GM12872 (cell line): ENCODE results near the gene WLS.

Experiments used
- CTCF ChIP-seq: IDR thresholded peaks from 3 replicates; pipeline ENCODE4 v1.5.1; 2011; ENCODE audit warnings: low read depth, mild to moderate bottlenecking, low read length, moderate library complexity; ENCODE audit not compliant: insufficient read depth

Gene WLS

DNA sequence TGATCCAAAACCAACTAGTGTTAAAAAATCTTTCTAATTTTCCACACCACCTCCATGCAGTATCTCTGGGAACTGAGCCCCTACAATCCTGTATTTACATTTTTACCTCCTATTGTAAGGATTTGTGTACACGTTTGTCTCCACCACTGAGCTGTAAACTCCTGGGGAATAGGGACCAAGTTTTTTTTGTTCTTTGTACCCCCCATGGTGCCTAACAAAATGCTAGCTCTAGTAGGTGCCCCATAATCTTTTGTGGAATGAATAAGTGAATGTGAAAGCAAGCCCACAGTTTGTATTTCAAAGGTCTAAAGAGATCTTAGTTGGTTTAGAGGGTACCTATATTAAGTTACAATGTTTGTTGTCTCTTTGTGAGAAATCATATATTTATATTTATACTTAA, 879 bp upstream of the WLS start:
- TF ChIP-seq CTCF: no peak

- TF ChIP-seq CTCF: no peak
These were observed 565 bp downstream of the WLS start for GRCh38 chr1:68231627-68232288.

DNA sequence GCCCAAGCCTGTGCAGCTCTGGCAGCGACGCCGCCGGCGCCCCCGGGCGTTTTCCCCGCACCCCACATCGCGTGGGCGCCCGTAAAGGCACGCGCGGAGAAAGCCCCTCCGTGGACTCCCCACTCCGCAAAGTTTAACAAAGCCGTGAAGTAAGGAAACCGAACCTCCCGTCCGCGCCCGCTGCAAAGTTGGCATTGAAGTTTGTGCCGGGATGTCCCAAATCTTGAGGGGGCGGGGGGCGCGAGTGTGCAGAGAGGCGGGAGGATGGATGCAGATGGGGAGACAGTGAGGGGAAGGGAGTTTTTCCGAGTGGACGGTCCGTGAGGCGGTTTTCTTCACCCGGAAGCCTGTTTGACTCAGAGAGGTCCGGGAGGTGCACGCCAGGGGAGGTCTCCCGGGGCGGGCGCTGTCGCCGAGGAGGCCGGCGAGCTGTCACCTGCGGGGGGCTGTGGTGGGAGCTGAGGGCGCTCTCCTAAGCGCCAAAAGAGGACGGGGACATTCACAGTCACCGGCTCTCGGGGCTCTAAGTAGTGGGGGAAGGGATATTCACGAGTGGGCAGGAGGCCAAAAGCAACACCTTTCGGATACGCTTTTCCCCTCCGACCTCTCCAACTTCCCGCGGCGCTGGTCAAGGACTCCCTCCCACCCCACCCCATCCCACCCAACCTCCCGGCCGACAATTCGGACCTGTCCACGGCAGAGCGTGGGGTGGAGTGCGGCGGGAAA, 1.3 kb downstream of the WLS start:
- TF ChIP-seq CTCF: no peak

- TF ChIP-seq CTCF: no peak
These were observed 1.9 kb downstream of the WLS start for GRCh38 chr1:68230484-68230802.

- TF ChIP-seq CTCF: no peak
These were observed 2.5 kb downstream of the WLS start for GRCh38 chr1:68229650-68230483.

DNA sequence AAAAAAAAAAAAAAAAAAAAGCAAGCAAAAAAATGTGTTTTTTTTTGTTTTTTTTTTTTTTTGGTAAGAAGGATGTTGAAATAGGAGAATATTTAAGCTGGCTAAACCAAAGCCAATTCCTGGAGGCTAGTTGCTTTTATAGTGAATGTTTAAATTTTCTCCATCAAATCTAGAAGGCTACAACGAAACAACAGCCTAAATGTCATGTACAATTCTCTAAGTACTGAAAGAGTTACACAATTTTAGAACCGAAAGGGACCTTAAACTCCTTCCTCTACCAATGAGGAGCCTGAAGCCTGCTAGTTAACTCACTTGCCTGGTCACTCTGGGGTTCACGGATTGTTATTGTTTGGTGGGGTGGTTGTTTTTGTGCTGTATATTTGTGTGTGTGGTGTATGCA, 3.5 kb downstream of the WLS start:
- TF ChIP-seq CTCF: no peak

DNA sequence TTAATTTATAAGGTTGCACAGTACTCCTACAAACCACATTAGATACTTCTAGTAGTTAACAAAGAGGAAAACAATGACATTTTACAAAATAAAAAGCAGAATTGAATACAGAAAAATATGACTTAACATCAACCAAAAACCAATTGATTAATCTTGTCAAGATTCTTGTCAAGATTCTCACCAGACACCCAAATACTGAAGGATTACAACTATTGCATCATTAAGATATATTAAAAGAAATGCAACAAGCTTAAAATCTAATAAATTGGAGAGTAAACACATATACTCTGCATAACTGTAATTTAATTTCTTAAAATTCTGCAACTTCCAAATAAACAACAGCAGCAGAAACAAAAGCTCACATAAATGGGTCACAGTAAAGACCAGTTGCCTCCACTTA, 4.7 kb downstream of the WLS start:
- no peak for TF ChIP-seq CTCF
